HG02588 (cell line): ENCODE measurements around the gene PTPN11.

Experiments used
- ATAC-seq: cut with Tn5 transposase; IDR thresholded peaks from one replicate; pipeline ENCODE4 v1.9.1; 2021; ENCODE audit warnings: mild to moderate bottlenecking, moderate library complexity; ENCODE audit not compliant: unreplicated experiment

Gene PTPN11

GRCh38 chr12:112538740-112539139, 120.0 kb downstream of the PTPN11 start:
- no peak for ATAC-seq

GRCh38 chr12:112539221-112539620, 120.5 kb downstream of the PTPN11 start:
- no peak for ATAC-seq

GRCh38 chr12:112540021-112540420, 121.3 kb downstream of the PTPN11 start:
- no peak for ATAC-seq

- ATAC-seq, result no peak
Observed at GRCh38 chr12:112543751-112544150, 125.0 kb downstream of the PTPN11 start.

GRCh38 chr12:112546339-112546738, 127.6 kb downstream of the PTPN11 start:
- ATAC-seq, result no peak

GRCh38 chr12:112546996-112547395, 128.2 kb downstream of the PTPN11 start:
- no peak for ATAC-seq

GRCh38 chr12:112549031-112549430, 130.3 kb downstream of the PTPN11 start:
- ATAC-seq, result no peak

GRCh38 chr12:112551681-112552080, 132.9 kb downstream of the PTPN11 start:
- no peak for ATAC-seq

- no peak for ATAC-seq
Observed at GRCh38 chr12:112555621-112556233, 137.0 kb downstream of the PTPN11 start.

- no peak for ATAC-seq
Observed at GRCh38 chr12:112557951-112558630, 139.3 kb downstream of the PTPN11 start.
